Stimulated activated CD4-positive, alpha-beta T cell treated with anti-CD3 and anti-CD28 coated beads, TNF-alpha, amount 100 ng/mL, for 1 hour (primary cell): ENCODE results near the gene GAB2.
"Not testable (repeated sequence)": the region's sequence is repeated elsewhere in the genome, so short reads cannot be mapped to it uniquely, and the experiment has no call there.

Experiments used
- DNase-seq, 3 donors: peaks; one replicate each; pipeline ENCODE4 v3.0.0-alpha.2; 2020; ENCODE audit warnings: low read depth in 3 of 3, low spot score in 1 of 3

The GAB2 gene

GRCh38 chr11:78370406-78371172, 47.0 kb downstream of the GAB2 start:
- no peak for DNase-seq

GRCh38 chr11:78365381-78365792, 52.2 kb downstream of the GAB2 start:
- DNase-seq = no peak

- DNase-seq = no peak
Measured at GRCh38 chr11:78364128-78364751, 53.4 kb downstream of the GAB2 start.

- no peak for DNase-seq
Measured at GRCh38 chr11:78363024-78363619, 54.5 kb downstream of the GAB2 start.

- no peak for DNase-seq
Measured at GRCh38 chr11:78361228-78361627, 56.4 kb downstream of the GAB2 start.

GRCh38 chr11:78359921-78360320, 57.7 kb downstream of the GAB2 start:
- no peak for DNase-seq

- DNase-seq = not testable (repeated sequence)
Measured at GRCh38 chr11:78357924-78358323, 59.7 kb downstream of the GAB2 start.

GRCh38 chr11:78357425-78357824, 60.2 kb downstream of the GAB2 start:
- not testable (repeated sequence) for DNase-seq

- not testable (repeated sequence) for DNase-seq
Measured at GRCh38 chr11:78355742-78356141, 61.9 kb downstream of the GAB2 start.

- no peak for DNase-seq
Measured at GRCh38 chr11:78355309-78355705, 62.3 kb downstream of the GAB2 start.

GRCh38 chr11:78354408-78355308, 63.0 kb downstream of the GAB2 start:
- no peak for DNase-seq

- DNase-seq = no peak
Measured at GRCh38 chr11:78351979-78352841, 65.4 kb downstream of the GAB2 start.

- no peak for DNase-seq
Measured at GRCh38 chr11:78351193-78351592, 66.4 kb downstream of the GAB2 start.

GRCh38 chr11:78350646-78351165, 66.9 kb downstream of the GAB2 start:
- DNase-seq = no peak

GRCh38 chr11:78350091-78350645, 67.5 kb downstream of the GAB2 start:
- DNase-seq = no peak

- no peak for DNase-seq
Measured at GRCh38 chr11:78349624-78350023, 68.0 kb downstream of the GAB2 start.

- no peak for DNase-seq
Measured at GRCh38 chr11:78349114-78349513, 68.5 kb downstream of the GAB2 start.

GRCh38 chr11:78347956-78348355, 69.7 kb downstream of the GAB2 start:
- no peak for DNase-seq

GRCh38 chr11:78346799-78347198, 70.8 kb downstream of the GAB2 start:
- DNase-seq = no peak

- DNase-seq = no peak
Measured at GRCh38 chr11:78345450-78345849, 72.2 kb downstream of the GAB2 start.
